ENCODE data around the gene ADORA2B. TPM values are rescaled to one million over a fixed set of nuclear protein-coding genes. Genes with fewer than 3 reads are reported as not detected.
"Not testable (repeated sequence)": the region's sequence is repeated elsewhere in the genome, so short reads cannot be mapped to it uniquely, and the experiment has no call there.

ADORA2B gene
- under 1 TPM; 0.13 to 0.40 TPM for total RNA-seq

DNA sequence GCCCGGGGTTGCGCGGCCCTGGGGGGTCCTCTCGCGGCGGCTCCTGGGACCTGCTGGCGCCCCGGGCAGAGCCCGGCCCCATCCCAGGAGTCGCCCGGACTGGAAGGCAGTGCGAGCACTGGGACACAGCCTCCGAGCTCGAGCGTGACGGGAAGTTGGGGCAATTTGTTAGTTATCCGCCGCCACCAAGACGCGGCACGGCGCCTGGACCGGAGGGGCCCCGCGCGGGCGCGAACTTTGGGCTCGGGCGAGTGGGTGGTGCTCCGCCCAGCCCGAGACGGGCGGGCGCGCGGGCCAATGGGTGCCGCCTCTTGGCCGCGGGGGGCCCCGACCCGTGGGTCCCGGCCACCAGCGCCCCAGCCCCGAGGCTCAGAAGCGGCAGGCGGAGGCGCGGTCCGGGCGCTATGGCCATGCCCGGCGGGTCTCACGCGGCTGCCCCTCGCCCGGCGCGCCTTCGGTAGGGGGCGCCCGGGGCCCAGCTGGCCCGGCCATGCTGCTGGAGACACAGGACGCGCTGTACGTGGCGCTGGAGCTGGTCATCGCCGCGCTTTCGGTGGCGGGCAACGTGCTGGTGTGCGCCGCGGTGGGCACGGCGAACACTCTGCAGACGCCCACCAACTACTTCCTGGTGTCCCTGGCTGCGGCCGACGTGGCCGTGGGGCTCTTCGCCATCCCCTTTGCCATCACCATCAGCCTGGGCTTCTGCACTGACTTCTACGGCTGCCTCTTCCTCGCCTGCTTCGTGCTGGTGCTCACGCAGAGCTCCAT, at the start of gene ADORA2B:
Gene ADORA2B, plus strand, starts transcription at position 372 of the 768 bp plus-strand sequence. Its CDS starts 119 bp downstream, at position 491.
- Mint-ChIP-seq H3K9me3 (no peaks in the 10 kb centered on the region), H3K36me3 (ENCODE audit: low read depth) (peaks cover 6% of the 10 kb centered on the region), H3K27me3 (peaks cover 59% of the 10 kb centered on the region), H3K4me1 (peaks cover 11% of the 10 kb centered on the region), H3K4me3 (peak within 1 kb of the TSS; percentile 54), H3K27ac (no peak within 1 kb of the TSS)
- DNase-seq: peak; percentile 34
- ChIA-PET POLR2A (interaction anchor here (1.0 to 1.6 kb wide), 2 partner anchors 53 to 54 kb away, joined by 3 read pairs; partner anchors contain the start of genes TTC19 and ZSWIM7), CTCF (interaction anchor here (0.8 to 3.9 kb wide), 11 partner anchors 14 to 116 kb away, joined by 3 to 17 read pairs (median 3); partner anchors contain the start of genes TTC19 and ZSWIM7)

DNA sequence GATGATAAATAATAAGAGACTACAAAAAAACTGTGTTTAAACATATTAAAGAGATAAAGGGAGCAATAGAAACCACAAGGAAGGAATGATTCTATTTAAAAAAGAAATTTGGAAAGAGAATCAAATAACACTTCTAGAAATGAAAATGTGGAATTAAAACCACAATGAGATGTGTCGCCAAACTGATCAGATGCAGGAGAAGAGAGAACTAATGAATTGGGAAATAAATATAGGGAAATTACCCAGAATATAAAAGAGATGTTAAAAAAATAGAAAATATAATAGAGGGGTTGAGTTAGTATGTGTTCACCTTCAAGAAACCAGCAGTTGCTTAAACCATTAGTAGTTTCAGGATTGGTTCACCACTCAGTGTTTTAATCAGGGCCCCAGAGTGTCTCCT, 48.7 kb upstream of the ADORA2B start:
- no peak overlapping the region for H3K27ac Mint-ChIP-seq

DNA sequence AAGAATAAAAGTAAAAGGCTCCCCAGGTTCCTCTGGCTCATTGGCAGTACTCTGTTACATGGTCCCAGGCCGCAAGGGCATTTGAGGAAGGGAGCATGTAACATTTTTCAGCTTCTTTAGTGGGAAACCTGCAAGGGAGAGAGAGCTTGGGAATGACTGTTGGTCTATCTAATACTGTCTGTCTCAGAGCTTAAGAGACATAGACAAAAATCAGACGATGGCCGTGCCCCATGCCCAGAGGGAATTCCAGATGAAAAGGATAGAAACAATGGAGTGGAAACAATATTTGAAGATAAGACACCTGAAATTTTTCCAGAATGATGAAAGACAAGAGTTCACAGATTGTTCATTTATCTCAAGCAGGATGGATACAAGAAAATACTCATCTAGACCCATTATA, 48.1 kb upstream of the ADORA2B start:
- Mint-ChIP-seq H3K4me3 (no peak overlapping the region), H3K9me3 (peaks cover 7% of the 10 kb centered on the region), H3K27ac (no peak overlapping the region), H3K4me1 (peaks cover 5% of the 10 kb centered on the region), H3K27me3 (peaks cover 26% of the 10 kb centered on the region), H3K36me3 (ENCODE audit: low read depth) (peaks cover 2% of the 10 kb centered on the region)
- no peak for DNase-seq
- POLR2A ChIA-PET: no interaction called here
- CTCF ChIA-PET: no interaction called here

More for the DNA sequence above, 48.7 kb upstream of the ADORA2B start:
- H3K36me3 Mint-ChIP-seq (ENCODE audit: low read depth): peaks cover 2% of the 10 kb centered on the region
- peaks cover 26% of the 10 kb centered on the region for H3K27me3 Mint-ChIP-seq
- DNase-seq: no peak
- ChIA-PET POLR2A (no interaction called here), CTCF (no interaction called here)
- peaks cover 5% of the 10 kb centered on the region for H3K4me1 Mint-ChIP-seq
- H3K9me3 Mint-ChIP-seq: peaks cover 7% of the 10 kb centered on the region
- no peak overlapping the region for H3K4me3 Mint-ChIP-seq

DNA sequence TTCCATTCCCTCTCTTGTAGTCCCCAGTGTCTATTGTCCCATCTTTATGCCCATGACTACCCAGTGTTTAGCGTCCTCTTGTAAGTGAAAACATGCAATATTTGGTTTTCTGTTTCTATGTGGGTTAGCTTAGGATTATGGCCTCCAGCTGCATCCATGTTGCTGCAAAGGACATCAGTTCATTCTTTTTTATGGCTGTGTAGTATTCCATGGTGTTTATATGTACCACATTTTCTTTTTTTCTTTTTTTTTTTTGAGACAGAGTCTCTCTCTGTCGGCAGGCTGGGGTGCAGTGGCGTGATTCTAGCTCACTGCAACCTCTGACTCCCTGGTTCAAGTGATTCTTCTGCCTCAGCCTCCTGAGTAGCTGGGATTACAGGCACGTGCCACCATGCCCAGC, 45.3 kb upstream of the ADORA2B start:
- CTCF ChIA-PET; DNase-seq; POLR2A ChIA-PET; H3K4me3 Mint-ChIP-seq; H3K27ac Mint-ChIP-seq; H3K9me3 Mint-ChIP-seq; H3K36me3 Mint-ChIP-seq (ENCODE audit: low read depth); H3K4me1 Mint-ChIP-seq: not testable (repeated sequence)
- peaks cover 21% of the 10 kb centered on the region for H3K27me3 Mint-ChIP-seq

DNA sequence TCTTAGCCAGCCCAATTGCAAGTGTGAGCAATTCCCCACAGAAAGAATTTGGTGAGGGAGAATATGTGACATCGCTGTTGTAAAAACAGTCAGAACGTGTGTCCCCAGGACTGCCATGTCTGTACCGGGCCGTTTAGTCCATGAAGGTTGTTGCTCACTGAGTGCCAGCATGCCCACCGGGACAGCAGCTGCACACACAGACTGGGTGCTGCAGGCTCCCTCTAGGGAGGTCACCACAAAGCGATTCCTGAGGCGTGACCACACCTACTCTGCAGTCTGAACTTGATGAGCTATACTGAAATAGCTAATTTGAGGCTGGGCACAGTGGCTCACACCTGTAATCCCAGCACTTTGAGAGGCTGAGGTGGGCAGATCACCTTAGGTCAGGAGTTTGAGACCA, 44.1 kb upstream of the ADORA2B start:
- Mint-ChIP-seq H3K36me3 (ENCODE audit: low read depth) (peaks cover 2% of the 10 kb centered on the region), H3K27me3 (peaks cover 20% of the 10 kb centered on the region)

DNA sequence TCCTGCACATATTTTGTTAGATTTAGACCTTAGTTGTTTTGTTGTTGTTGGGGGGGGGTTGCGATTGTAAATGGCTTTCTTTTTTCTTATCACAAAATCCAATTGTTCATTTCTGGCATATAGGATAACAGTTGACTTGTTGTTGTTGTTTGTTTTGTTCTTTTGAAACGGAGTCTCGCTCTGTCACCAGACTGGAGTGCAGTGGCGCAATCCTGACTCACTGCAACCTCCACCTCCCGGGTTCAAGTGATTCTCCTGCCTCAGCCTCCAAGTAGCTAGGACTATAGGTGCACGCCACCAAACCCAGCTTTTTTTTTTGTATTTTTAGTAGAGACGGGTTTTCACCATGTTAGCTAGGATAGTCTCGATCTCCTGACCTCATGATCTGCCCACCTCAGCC, 39.7 kb upstream of the ADORA2B start:
- H3K9me3 Mint-ChIP-seq; H3K4me1 Mint-ChIP-seq; POLR2A ChIA-PET; H3K36me3 Mint-ChIP-seq (ENCODE audit: low read depth); H3K27ac Mint-ChIP-seq; DNase-seq; CTCF ChIA-PET; H3K4me3 Mint-ChIP-seq: not testable (repeated sequence)
- H3K27me3 Mint-ChIP-seq: peaks cover 15% of the 10 kb centered on the region

More for the DNA sequence above, 44.1 kb upstream of the ADORA2B start:
- H3K9me3 Mint-ChIP-seq: peaks cover 7% of the 10 kb centered on the region
- no peak overlapping the region for H3K27ac Mint-ChIP-seq
- no peak for DNase-seq
- ChIA-PET CTCF (no interaction called here), POLR2A (no interaction called here)
- H3K4me3 Mint-ChIP-seq: no peak overlapping the region
- H3K4me1 Mint-ChIP-seq: peaks cover 5% of the 10 kb centered on the region

DNA sequence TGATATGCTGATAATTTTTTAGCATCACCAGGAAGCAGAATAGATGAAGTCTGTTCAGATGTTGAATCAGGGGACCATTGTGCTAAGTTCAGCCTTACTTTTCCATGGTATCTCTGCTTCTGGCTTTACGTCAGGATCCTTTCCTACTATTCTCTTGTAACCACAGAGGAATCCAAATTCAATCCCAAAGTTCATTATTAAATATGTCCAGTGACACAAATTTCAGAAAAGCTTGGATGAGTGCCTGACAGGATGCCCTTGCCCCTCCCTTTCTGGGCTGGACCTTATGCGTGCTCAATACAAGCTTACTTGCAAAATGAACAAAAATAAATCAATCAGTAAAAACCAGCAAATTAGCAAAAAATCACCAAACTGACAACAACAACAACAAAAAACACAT, 37.6 kb upstream of the ADORA2B start:
- H3K9me3 Mint-ChIP-seq: no peaks in the 10 kb centered on the region
- no peaks in the 10 kb centered on the region for H3K4me1 Mint-ChIP-seq
- H3K27ac Mint-ChIP-seq: no peak overlapping the region
- peaks cover 12% of the 10 kb centered on the region for H3K27me3 Mint-ChIP-seq
- CTCF ChIA-PET: no interaction called here
- POLR2A ChIA-PET: no interaction called here
- DNase-seq: no peak
- H3K4me3 Mint-ChIP-seq: no peak overlapping the region
- no peaks in the 10 kb centered on the region for H3K36me3 Mint-ChIP-seq (ENCODE audit: low read depth)

DNA sequence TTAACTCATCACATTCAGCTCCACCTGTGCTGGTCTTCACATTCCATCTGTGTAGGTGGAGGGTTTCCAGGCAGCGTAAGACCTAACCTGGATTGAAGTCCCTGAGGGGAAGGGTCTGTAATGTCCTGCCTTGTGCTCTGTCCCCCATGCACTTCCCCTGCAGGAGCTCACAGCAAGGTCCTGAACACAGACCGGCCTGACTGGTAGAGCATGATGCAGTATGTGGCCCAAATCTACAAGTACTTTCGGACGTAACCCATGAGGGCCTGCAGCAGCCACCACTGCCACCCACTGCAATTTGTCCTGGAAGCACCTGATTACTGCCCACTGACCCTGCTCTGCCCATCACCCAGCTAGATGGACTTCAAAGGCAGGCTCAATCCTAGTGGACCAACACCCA, 36.6 kb upstream of the ADORA2B start:
- no peak overlapping the region for H3K27ac Mint-ChIP-seq
- ChIA-PET POLR2A (no interaction called here), CTCF (no interaction called here)
- no peak for DNase-seq
- H3K4me1 Mint-ChIP-seq: no peaks in the 10 kb centered on the region
- no peaks in the 10 kb centered on the region for H3K36me3 Mint-ChIP-seq (ENCODE audit: low read depth)
- no peaks in the 10 kb centered on the region for H3K9me3 Mint-ChIP-seq
- H3K27me3 Mint-ChIP-seq: peaks cover 9% of the 10 kb centered on the region
- H3K4me3 Mint-ChIP-seq: no peak overlapping the region

DNA sequence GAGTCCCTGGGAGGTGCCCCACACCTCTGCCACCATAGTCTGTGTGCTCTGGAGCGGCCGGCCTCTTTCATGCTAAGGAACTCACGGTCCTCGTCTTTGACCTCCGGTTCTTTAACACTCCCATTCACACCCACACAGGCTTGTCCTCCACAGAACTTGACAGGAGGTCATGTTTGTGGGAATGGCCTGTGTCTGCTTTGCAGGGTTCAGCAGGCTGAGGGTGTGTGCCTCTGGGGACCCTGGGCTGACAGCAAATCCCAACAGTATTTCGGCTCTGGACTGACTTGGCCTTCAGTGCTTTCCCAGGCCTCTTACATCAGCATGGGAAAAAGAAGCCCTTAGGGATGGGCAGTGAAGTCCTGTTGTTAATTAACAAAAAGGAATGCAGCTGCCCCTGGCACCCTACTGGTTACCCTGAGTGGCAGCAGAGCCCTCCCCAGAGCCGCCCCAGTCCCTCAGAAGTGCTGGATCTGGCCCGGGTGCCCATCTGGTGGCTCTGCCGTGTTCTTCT, 35.4 kb upstream of the ADORA2B start:
- Mint-ChIP-seq H3K4me1 (no peaks in the 10 kb centered on the region), H3K4me3 (no peak overlapping the region), H3K27me3 (peaks cover 10% of the 10 kb centered on the region), H3K36me3 (ENCODE audit: low read depth) (no peaks in the 10 kb centered on the region), H3K27ac (no peak overlapping the region), H3K9me3 (no peaks in the 10 kb centered on the region)
- CTCF ChIA-PET: no interaction called here
- POLR2A ChIA-PET: no interaction called here
- no peak for DNase-seq

DNA sequence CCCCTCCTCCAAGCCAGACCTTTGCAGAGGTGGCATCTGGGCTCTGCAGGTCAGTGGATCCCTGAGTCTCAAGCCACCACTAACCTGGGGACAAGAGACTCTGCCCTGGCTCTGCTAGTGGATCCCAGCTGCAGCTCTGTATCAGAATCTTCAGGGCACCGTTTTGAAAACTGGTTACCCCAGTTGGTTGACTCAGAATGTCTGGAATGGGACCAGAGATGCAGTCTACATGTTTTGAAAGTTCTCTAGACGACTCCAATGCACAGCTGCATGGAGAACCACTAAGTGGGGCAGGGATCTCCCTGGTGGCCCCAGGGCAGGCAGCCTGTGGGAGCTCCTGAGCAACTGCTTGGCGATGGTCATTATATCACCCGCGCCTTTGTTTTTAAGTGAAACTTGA, 34.1 kb upstream of the ADORA2B start:
- Mint-ChIP-seq H3K27ac (no peak overlapping the region), H3K36me3 (ENCODE audit: low read depth) (no peaks in the 10 kb centered on the region), H3K9me3 (no peaks in the 10 kb centered on the region), H3K4me1 (no peaks in the 10 kb centered on the region), H3K4me3 (no peak overlapping the region), H3K27me3 (peaks cover 10% of the 10 kb centered on the region)
- ChIA-PET POLR2A (no interaction called here), CTCF (no interaction called here)
- no peak for DNase-seq

DNA sequence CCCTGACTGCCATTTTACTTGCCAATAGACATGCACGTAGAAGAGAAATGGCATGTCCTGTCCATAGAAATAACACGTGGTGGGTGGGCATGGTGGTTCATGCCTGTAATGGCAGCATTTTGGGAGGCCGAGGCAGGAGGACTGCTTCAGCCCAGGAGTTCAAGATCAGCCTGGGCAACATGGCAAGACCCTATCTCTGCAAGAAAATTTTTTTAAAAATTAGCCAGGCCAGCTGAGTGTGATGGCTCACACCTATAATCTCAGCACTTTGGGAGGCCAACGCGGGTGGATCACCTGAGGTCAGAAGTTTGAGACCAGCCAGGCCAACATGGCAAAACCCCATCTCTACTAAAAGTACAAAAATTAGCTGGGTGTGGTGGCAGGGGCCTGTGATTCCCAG, 33.2 kb upstream of the ADORA2B start:
- CTCF ChIA-PET; H3K27me3 Mint-ChIP-seq; H3K36me3 Mint-ChIP-seq (ENCODE audit: low read depth); H3K4me3 Mint-ChIP-seq; H3K9me3 Mint-ChIP-seq; DNase-seq; POLR2A ChIA-PET; H3K27ac Mint-ChIP-seq; H3K4me1 Mint-ChIP-seq: not testable (repeated sequence)

DNA sequence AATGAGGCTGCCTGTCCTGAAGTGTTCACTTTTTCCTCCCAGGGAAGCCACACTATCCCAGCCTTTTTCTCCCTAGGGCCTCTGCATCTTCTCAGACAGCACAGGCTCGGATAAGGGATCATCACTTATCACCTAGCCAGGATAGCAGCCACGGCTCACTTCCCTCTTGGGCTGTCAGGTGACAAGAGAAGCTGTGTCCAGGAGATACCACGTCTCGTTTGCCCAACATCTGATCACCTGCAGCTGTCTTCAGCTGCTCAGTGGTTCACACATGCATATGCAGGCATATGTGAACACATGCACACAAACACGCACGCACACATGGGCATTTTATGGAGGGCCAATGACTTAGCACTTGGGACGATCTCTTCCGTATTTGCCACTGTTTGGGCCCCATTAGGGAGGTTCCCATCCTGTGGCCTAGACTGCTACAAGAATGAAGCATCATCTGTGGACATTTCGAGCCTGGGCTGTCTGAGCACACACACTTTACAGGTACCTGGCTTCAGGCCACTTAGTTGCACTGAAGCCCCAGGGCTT, 32.4 kb upstream of the ADORA2B start:
- H3K4me3 Mint-ChIP-seq: no peak overlapping the region
- H3K9me3 Mint-ChIP-seq: no peaks in the 10 kb centered on the region
- no peaks in the 10 kb centered on the region for H3K4me1 Mint-ChIP-seq
- no peak overlapping the region for H3K27ac Mint-ChIP-seq
- DNase-seq: no peak
- H3K27me3 Mint-ChIP-seq: peaks cover 4% of the 10 kb centered on the region
- no peaks in the 10 kb centered on the region for H3K36me3 Mint-ChIP-seq (ENCODE audit: low read depth)
- ChIA-PET CTCF (no interaction called here), POLR2A (no interaction called here)

DNA sequence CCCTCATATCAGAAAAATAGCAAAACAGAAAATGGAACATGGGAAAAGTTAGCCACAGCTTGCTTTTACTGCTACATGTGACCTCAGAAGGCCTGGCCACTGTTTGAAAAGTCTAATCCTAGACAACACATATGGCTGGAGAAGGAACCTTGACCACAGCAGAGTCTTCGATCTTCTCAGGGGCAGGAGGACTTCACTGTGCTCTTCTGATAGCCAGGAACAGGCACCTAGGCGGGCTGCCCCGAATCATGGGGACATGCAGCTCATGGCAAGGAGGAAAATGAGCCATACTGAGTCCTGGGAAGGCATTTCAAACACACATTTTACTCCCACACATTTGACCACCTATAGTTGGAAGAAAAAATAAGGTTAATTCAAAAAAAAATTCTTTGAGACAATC, 31.1 kb upstream of the ADORA2B start:
- no peak for DNase-seq
- Mint-ChIP-seq H3K27ac (no peak overlapping the region), H3K9me3 (no peaks in the 10 kb centered on the region), H3K36me3 (ENCODE audit: low read depth) (no peaks in the 10 kb centered on the region), H3K4me3 (no peak overlapping the region), H3K4me1 (no peaks in the 10 kb centered on the region), H3K27me3 (peaks cover 8% of the 10 kb centered on the region)
- CTCF ChIA-PET: interaction anchor here (1.3 kb wide), 1 partner anchor 31 kb away, joined by 3 read pairs; the partner anchor contains the start of gene ADORA2B
- POLR2A ChIA-PET: interaction anchor here (1.4 kb wide), 1 partner anchor 45 kb away, joined by 7 read pairs; no protein-coding TSS in a partner anchor

Measured in activated CD4-positive, alpha-beta memory T cell treated with anti-CD3 and anti-CD28 coated beads, Interleukin-2, amount 10 ng/mL, durations not matched to agents 7 days and 5 days (primary cell).